CD14-positive monocyte (primary cell): ENCODE data around the gene ANGPTL2. TPM values are rescaled to one million over a fixed set of nuclear protein-coding genes. Genes with fewer than 3 reads are reported as not detected.

Experiments
- DNase-seq, 3 donors: peaks; one replicate each; pipeline ENCODE4 v3.0.0-alpha.2; 2011 to 2022
- H2AFZ ChIP-seq: 2 replicates; pipeline ENCODE4 v1.6.0; 2012; ENCODE audit warnings: mild to moderate bottlenecking, low read depth, low read length, inconsistent platforms; ENCODE audit not compliant: insufficient read depth, poor library complexity, severe bottlenecking
- H3K27ac ChIP-seq, 2 donors: 1 replicate in 1 of 2; 2 replicates in 1 of 2; pipeline ENCODE4 v1.5.1; 2012 to 2013; ENCODE audit warnings: low read length in 2 of 2, control low read depth in 1 of 2, inconsistent platforms in 1 of 2, low read depth in 1 of 2, mild to moderate bottlenecking in 1 of 2
- H3K27me3 ChIP-seq, 2 donors: one replicate each; pipeline versions ENCODE4 v1.6.0 to v1.6.1; 2011 to 2013; ENCODE audit warnings: low read length in 2 of 2; ENCODE audit not compliant: control insufficient read depth in 2 of 2, insufficient read depth in 2 of 2
- H3K36me3 ChIP-seq, 2 donors: replicated peaks in 1 of 2; 1 replicate in 1 of 2; 2 replicates in 1 of 2; pipeline versions ENCODE4 v1.5.1 to v1.6.1; 2012 to 2013; ENCODE audit warnings: low read length in 2 of 2, control low read depth in 1 of 2, inconsistent platforms in 1 of 2, mild to moderate bottlenecking in 1 of 2; ENCODE audit not compliant: insufficient read depth in 2 of 2, control insufficient read depth in 1 of 2
- H3K4me1 ChIP-seq, 2 donors: 1 replicate in 1 of 2; 2 replicates in 1 of 2; pipeline versions ENCODE4 v1.5.1 to v1.6.1; 2012 to 2013; ENCODE audit warnings: low read length in 2 of 2, control low read depth in 1 of 2, inconsistent platforms in 1 of 2, mild to moderate bottlenecking in 1 of 2, moderate library complexity in 1 of 2; ENCODE audit not compliant: insufficient read depth in 2 of 2, control insufficient read depth in 1 of 2
- H3K4me2 ChIP-seq: replicated peaks from 2 replicates; pipeline ENCODE3; 2012; ENCODE audit warnings: low read length, moderate library complexity, mild to moderate bottlenecking; ENCODE audit not compliant: poor library complexity, severe bottlenecking; ENCODE audit errors: extremely low read depth
- H3K4me3 ChIP-seq, 3 experiments: fragments of 200-600 bp in 1 of 3; sonication (generic) in 1 of 3; replicated peaks in 1 of 3; 1 replicate in 2 of 3; 2 replicates in 1 of 3; pipeline ENCODE4 v1.5.1; 2011 to 2013; ENCODE audit warnings: low read length in 3 of 3, mild to moderate bottlenecking in 3 of 3, control low read depth in 2 of 3, low read depth in 2 of 3, inconsistent platforms in 1 of 3, moderate library complexity in 1 of 3
- H3K79me2 ChIP-seq: 2 replicates; pipeline ENCODE4 v1.6.0; 2012; ENCODE audit warnings: mild to moderate bottlenecking, control low read depth, inconsistent platforms, low read length, moderate library complexity; ENCODE audit not compliant: insufficient read depth
- H3K9ac ChIP-seq: 2 replicates; pipeline ENCODE4 v1.6.0; 2017; ENCODE audit warnings: low read length, mild to moderate bottlenecking; ENCODE audit not compliant: insufficient read depth, poor library complexity, severe bottlenecking
- H3K9me3 ChIP-seq, 2 donors: replicated peaks in 1 of 2; 1 replicate in 1 of 2; 2 replicates in 1 of 2; pipeline versions ENCODE4 v1.5.1 to v1.6.1; 2012 to 2013; ENCODE audit warnings: low read length in 2 of 2, control low read depth in 1 of 2; ENCODE audit not compliant: control insufficient read depth in 1 of 2, insufficient read depth in 1 of 2
- H4K20me1 ChIP-seq: 2 replicates; pipeline ENCODE4 v1.6.0; 2012; ENCODE audit warnings: mild to moderate bottlenecking, low read length, control low read depth, moderate library complexity; ENCODE audit not compliant: insufficient read depth
- H3K27ac Mint-ChIP-seq, 7 donors: one replicate each; pipeline ENCODE4 v1.8.0; 2020; ENCODE audit warnings: mild to moderate bottlenecking in 7 of 7, mixed read lengths in 7 of 7, moderate library complexity in 6 of 7, inconsistent platforms in 2 of 7
- H3K27me3 Mint-ChIP-seq, 3 donors: one replicate each; pipeline ENCODE4 v1.8.0; 2021 to 2022; ENCODE audit warnings: low read depth in 3 of 3, mild to moderate bottlenecking in 3 of 3, mixed read lengths in 3 of 3, moderate library complexity in 3 of 3, inconsistent platforms in 1 of 3
- H3K36me3 Mint-ChIP-seq, 2 donors: one replicate each; pipeline ENCODE4 v1.8.0; 2020; ENCODE audit warnings: mixed read lengths in 2 of 2, inconsistent platforms in 1 of 2, mild to moderate bottlenecking in 1 of 2
- H3K4me1 Mint-ChIP-seq: one replicate; pipeline ENCODE4 v1.8.0; 2020; ENCODE audit warnings: mild to moderate bottlenecking, mixed read lengths
- H3K4me3 Mint-ChIP-seq, 2 donors: one replicate each; pipeline ENCODE4 v1.8.0; 2020; ENCODE audit warnings: mild to moderate bottlenecking in 2 of 2, mixed read lengths in 2 of 2, moderate library complexity in 1 of 2
- H3K9me3 Mint-ChIP-seq, 7 donors: one replicate each; pipeline ENCODE4 v1.8.0; 2020 to 2022; ENCODE audit warnings: mixed read lengths in 7 of 7, mild to moderate bottlenecking in 6 of 7, moderate library complexity in 6 of 7, inconsistent platforms in 2 of 7
- WGBS: methylation state at CpG from one replicate; pipeline ENCODE4 v1.1.5; 2013; ENCODE audit warnings: missing lambda C conversion rate; ENCODE audit not compliant: insufficient coverage; 5-methylcytosine and 5-hydroxymethylcytosine counted together
- intact Hi-C, 2 donors: fragments of 100-400 bp; cut with micrococcal nuclease; formaldehyde crosslinking; loops; one replicate each; pipeline versions ENCODE4 v1.15.0 to v1.15.1; 2023
- polyA plus RNA-seq, 3 donors: library from polyadenylated mRNA; depleted of rRNA in 1 of 3; unstranded in 2 of 3; stranded (reverse) in 1 of 3; fragments of 300-500 nt in 2 of 3; fragments of >200 nt in 1 of 3; fragmentation: Illumina TruSeq in 2 of 3; gene quantifications; 1 replicate in 2 of 3; 2 replicates in 1 of 3; pipeline ENCODE4 v1.2.3, GENCODE V29; 2012 to 2021
- TF ChIP-seq, protein P1 (sequence below): fragments of 200-600 bp; IDR thresholded peaks from one replicate; pipeline ENCODE4 v1.8.0; 2022; ENCODE audit warnings: antibody characterized with exemption, mild to moderate bottlenecking

Gene ANGPTL2
- polyA plus RNA-seq, 3 donors = not detected

DNA sequence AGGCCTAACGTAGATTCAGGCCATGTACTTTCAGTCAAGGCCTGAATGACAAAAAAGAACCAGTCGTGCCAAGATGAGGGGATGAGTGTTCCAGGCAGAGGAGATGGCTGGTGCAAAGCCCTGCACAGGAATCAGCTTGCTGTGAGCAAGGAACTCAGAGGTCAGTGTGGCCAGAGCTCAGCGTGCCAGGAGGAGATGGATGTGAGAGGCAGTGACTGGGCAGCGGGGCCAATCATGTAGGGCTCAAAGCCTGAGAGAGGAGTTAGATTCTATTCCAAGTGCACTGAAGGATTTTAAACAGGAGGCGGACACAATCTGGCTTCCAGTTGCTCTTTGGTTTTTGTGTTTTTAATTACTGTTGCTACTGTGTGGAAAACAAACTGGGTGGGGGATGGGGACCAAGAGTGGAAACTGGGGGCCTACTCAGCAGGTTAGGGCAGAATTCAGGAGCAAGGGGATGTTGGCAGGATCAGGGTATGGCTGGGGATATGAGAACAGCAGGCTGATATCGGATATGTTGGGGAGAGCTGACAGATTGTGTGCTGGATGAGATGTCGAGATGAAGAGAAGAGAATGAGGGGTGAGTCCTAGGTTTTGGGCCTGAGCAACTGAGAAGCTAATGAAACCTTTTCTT is 64.3 kb downstream of the ANGPTL2 start:
- H3K4me2 ChIP-seq = no peak overlapping the region
- no peak overlapping the region for H2AFZ ChIP-seq
- no peaks in the 10 kb centered on the region for H3K36me3 ChIP-seq
- TF ChIP-seq, protein P1, sequence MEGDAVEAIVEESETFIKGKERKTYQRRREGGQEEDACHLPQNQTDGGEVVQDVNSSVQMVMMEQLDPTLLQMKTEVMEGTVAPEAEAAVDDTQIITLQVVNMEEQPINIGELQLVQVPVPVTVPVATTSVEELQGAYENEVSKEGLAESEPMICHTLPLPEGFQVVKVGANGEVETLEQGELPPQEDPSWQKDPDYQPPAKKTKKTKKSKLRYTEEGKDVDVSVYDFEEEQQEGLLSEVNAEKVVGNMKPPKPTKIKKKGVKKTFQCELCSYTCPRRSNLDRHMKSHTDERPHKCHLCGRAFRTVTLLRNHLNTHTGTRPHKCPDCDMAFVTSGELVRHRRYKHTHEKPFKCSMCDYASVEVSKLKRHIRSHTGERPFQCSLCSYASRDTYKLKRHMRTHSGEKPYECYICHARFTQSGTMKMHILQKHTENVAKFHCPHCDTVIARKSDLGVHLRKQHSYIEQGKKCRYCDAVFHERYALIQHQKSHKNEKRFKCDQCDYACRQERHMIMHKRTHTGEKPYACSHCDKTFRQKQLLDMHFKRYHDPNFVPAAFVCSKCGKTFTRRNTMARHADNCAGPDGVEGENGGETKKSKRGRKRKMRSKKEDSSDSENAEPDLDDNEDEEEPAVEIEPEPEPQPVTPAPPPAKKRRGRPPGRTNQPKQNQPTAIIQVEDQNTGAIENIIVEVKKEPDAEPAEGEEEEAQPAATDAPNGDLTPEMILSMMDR = no peak
- Mint-ChIP-seq H3K27ac (no peak overlapping the region), H3K9me3 (no peaks in the 10 kb centered on the region), H3K4me1 (no peaks in the 10 kb centered on the region), H3K4me3 (no peak overlapping the region), H3K27me3 (peaks cover 0 to 1% (median 0%) of the 10 kb centered on the region in 3 donors), H3K36me3 (peaks cover under 1 to 27% of the 10 kb centered on the region in 2 donors)
- H3K4me3 ChIP-seq = no peak overlapping the region
- H3K9ac ChIP-seq = no peak overlapping the region
- no peaks in the 10 kb centered on the region for H3K4me1 ChIP-seq
- H3K27ac ChIP-seq = no peak overlapping the region
- no peaks in the 10 kb centered on the region for H3K79me2 ChIP-seq
- H3K9me3 ChIP-seq = no peaks in the 10 kb centered on the region
- WGBS = 98% methylated on average over 7 of the region's 7 CpGs
- no peak for DNase-seq
- intact Hi-C loops = no loop called here
- H4K20me1 ChIP-seq = no peaks in the 10 kb centered on the region
- no peaks in the 10 kb centered on the region for H3K27me3 ChIP-seq

DNA sequence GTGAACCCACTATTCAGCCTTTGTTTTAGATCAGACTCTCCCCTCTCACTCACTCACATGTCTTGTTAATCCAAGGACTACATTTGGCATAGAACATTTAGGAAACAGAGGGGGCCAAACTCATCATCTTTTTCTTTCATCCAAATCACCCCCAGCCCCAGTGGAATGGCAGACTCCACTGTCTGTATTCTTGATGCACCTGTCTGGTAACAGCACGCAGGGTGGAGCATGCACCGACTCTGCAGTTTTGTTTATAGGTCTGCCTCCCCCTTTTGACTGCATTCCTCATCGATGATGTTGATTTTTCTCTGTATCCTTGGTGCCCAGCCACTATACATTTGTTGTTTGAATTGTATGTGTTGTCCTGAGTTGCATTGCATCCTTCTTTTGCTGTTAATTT is 66.0 kb downstream of the ANGPTL2 start:
- TF ChIP-seq, protein P1 = no peak
- no peak for DNase-seq
- no peak overlapping the region for H2AFZ ChIP-seq
- 90% methylated on average over 2 of the region's 3 CpGs for WGBS
- no peak overlapping the region for H3K4me3 ChIP-seq
- H4K20me1 ChIP-seq = no peaks in the 10 kb centered on the region
- no peaks in the 10 kb centered on the region for H3K27me3 ChIP-seq
- intact Hi-C loops = no loop called here
- H3K27me3 Mint-ChIP-seq = peaks cover 0 to 8% (median 3%) of the 10 kb centered on the region in 3 donors
- no peaks in the 10 kb centered on the region for H3K9me3 ChIP-seq
- H3K4me3 Mint-ChIP-seq = no peak overlapping the region
- H3K27ac ChIP-seq = no peak overlapping the region
- H3K4me1 ChIP-seq = no peaks in the 10 kb centered on the region
- H3K9ac ChIP-seq = no peak overlapping the region
- no peaks in the 10 kb centered on the region for H3K79me2 ChIP-seq
- H3K27ac Mint-ChIP-seq = no peak overlapping the region
- H3K4me1 Mint-ChIP-seq = peaks cover 2% of the 10 kb centered on the region
- peaks cover 5 to 28% of the 10 kb centered on the region in 2 donors for H3K36me3 Mint-ChIP-seq
- H3K4me2 ChIP-seq = no peak overlapping the region
- no peaks in the 10 kb centered on the region for H3K36me3 ChIP-seq
- H3K9me3 Mint-ChIP-seq = no peaks in the 10 kb centered on the region
